Parathyroid adenoma (tissue), 2 donors: ENCODE data around the gene FOXI1.

Source experiments
- H2AFZ ChIP-seq: fragments of 300-600 bp; sonication (generic); one replicate; pipeline ENCODE4 v1.7.0; 2017; ENCODE audit warnings: antibody characterized with exemption, mild to moderate bottlenecking
- H3K27ac ChIP-seq: fragments of 300-600 bp; sonication (generic); one replicate; pipeline ENCODE4 v1.7.0; 2017
- H3K27me3 ChIP-seq: fragments of 300-600 bp; sonication (generic); one replicate; pipeline ENCODE4 v1.7.0; 2017; ENCODE audit warnings: low read length; ENCODE audit not compliant: control insufficient read depth, insufficient read depth
- H3K36me3 ChIP-seq: fragments of 300-600 bp; sonication (generic); one replicate; pipeline ENCODE4 v1.7.0; 2017; ENCODE audit warnings: low read length; ENCODE audit not compliant: control insufficient read depth, insufficient read depth
- H3K4me1 ChIP-seq: fragments of 300-600 bp; sonication (generic); one replicate; pipeline ENCODE4 v1.7.0; 2017; ENCODE audit warnings: control low read depth
- H3K4me2 ChIP-seq: fragments of 300-600 bp; sonication (generic); one replicate; pipeline ENCODE4 v1.7.0; 2017; ENCODE audit warnings: low read length
- H3K4me3 ChIP-seq: fragments of 300-600 bp; sonication (generic); one replicate; pipeline ENCODE4 v1.7.0; 2017; ENCODE audit warnings: low read depth, low read length
- H3K79me2 ChIP-seq: fragments of 300-600 bp; sonication (generic); one replicate; pipeline ENCODE4 v1.7.0; 2017; ENCODE audit warnings: control low read depth
- H3K9ac ChIP-seq: fragments of 300-600 bp; sonication (generic); one replicate; pipeline ENCODE4 v1.7.0; 2017; ENCODE audit warnings: mild to moderate bottlenecking
- H3K9me3 ChIP-seq: fragments of 300-600 bp; sonication (generic); one replicate; pipeline ENCODE4 v1.7.0; 2017; ENCODE audit warnings: low read length; ENCODE audit not compliant: control insufficient read depth
- CTCF ChIP-seq: fragments of 300-600 bp; sonication (generic); IDR thresholded peaks from one replicate; pipeline ENCODE4 v1.7.0; 2017; ENCODE audit warnings: antibody characterized with exemption, mild to moderate bottlenecking
- donor health status: primary hyperparathyroidism.

Gene FOXI1

DNA sequence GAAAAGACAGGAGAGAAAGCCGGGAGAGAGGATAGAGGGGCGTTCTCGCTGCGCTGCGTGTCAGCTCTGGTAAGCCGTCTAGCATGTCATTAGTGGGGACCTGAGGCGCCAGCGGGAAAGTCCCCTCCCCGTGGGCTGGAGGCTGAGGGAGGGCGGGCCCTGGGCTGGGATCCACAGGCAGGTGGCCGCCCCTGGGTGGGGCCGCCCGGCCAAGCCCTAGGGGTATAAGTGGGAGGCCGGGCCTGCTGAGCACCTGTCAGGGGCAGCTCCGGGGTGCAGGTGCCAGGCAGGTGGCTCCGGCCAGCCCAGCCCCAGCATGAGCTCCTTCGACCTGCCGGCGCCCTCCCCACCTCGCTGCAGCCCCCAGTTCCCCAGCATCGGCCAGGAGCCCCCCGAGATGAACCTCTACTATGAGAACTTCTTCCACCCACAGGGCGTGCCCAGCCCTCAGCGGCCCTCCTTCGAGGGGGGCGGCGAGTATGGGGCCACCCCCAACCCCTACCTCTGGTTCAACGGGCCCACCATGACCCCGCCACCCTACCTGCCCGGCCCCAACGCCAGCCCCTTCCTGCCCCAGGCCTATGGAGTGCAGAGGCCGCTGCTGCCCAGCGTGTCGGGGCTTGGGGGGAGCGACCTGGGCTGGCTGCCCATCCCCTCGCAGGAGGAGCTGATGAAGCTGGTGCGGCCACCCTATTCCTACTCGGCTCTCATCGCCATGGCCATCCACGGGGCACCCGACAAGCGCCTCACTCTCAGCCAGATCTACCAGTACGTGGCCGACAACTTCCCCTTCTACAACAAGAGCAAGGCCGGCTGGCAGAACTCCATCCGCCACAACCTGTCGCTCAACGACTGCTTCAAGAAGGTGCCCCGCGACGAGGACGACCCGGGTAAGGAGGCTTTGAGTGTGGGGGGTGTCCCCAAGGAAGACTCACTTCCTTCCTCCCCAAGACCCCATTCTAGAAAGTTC lies at the start of gene FOXI1:
Gene FOXI1, plus strand, starts transcription at position 256 of the 970 bp plus-strand sequence. Its CDS starts 61 bp downstream, at position 317.
- H3K9me3 ChIP-seq = no peaks in the 10 kb centered on the region

DNA sequence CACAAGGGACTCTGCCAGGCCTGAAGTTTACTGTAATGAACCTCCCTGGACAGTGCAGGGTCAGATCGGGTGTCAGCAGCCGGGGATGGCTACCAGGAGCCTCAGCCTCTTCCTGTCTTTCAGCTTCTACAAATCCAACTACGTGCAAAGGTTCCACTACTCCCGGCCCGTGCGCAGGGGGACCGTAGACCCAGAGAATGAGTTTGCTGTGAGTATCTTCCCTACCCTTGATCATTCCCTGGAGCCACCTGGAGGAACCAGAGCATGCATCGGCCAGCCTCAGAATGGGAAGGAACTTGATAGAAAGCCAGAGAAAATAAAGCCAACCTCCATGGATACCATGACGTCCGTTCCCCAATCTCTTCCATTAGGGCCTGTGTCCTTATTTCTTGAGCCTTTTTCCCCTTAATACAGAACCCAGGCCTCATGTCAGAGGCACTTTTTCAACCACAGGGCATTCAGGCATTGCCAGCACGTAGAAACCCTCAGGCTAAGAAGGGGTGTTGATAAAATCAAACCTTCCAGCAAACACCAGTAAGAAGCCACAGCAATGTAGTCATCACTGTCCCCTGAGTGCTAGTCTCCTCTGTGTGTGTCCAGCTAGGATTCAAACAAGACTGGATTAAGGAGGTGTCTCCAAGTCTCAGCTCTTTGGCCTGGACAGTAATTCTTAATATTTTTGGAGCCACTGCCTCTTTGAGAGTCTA lies 49.0 kb upstream of the FOXI1 start:
- Histone ChIP-seq H3K27me3 (no peaks in the 10 kb centered on the region), H2AFZ (no peak overlapping the region), H3K27ac (no peak overlapping the region), H3K9me3 (no peaks in the 10 kb centered on the region), H3K79me2 (no peaks in the 10 kb centered on the region), H3K4me1 (no peaks in the 10 kb centered on the region), H3K36me3 (no peaks in the 10 kb centered on the region), H3K4me3 (no peak overlapping the region), H3K9ac (no peak overlapping the region), H3K4me2 (no peak overlapping the region)
- TF ChIP-seq CTCF = no peak

More for the DNA sequence above, at the start of gene FOXI1:
- Histone ChIP-seq H3K36me3 (no peaks in the 10 kb centered on the region), H3K9ac (no peak within 1 kb of the TSS), H3K4me1 (no peaks in the 10 kb centered on the region), H2AFZ (no peak within 1 kb of the TSS), H3K4me2 (no peak within 1 kb of the TSS), H3K27ac (no peak within 1 kb of the TSS), H3K79me2 (no peaks in the 10 kb centered on the region), H3K27me3 (no peaks in the 10 kb centered on the region), H3K4me3 (no peak within 1 kb of the TSS)
- TF ChIP-seq CTCF = no peak

- no peak for TF ChIP-seq CTCF
- H3K4me1 ChIP-seq = no peaks in the 10 kb centered on the region
- H3K4me3 ChIP-seq = no peak overlapping the region
- no peaks in the 10 kb centered on the region for H3K36me3 ChIP-seq
- no peak overlapping the region for H2AFZ ChIP-seq
- no peaks in the 10 kb centered on the region for H3K27me3 ChIP-seq
- H3K27ac ChIP-seq = no peak overlapping the region
- no peaks in the 10 kb centered on the region for H3K79me2 ChIP-seq
- no peaks in the 10 kb centered on the region for H3K9me3 ChIP-seq
- no peak overlapping the region for H3K9ac ChIP-seq
- H3K4me2 ChIP-seq = no peak overlapping the region
These were observed 48.4 kb upstream of the FOXI1 start for GRCh38 chr5:170057311-170057710.

- H3K9me3 ChIP-seq = no peaks in the 10 kb centered on the region
- H3K79me2 ChIP-seq = no peaks in the 10 kb centered on the region
- no peak overlapping the region for H2AFZ ChIP-seq
- no peak overlapping the region for H3K4me3 ChIP-seq
- H3K27me3 ChIP-seq = no peaks in the 10 kb centered on the region
- TF ChIP-seq CTCF = no peak
- H3K4me1 ChIP-seq = no peaks in the 10 kb centered on the region
- no peak overlapping the region for H3K27ac ChIP-seq
- no peaks in the 10 kb centered on the region for H3K36me3 ChIP-seq
- no peak overlapping the region for H3K9ac ChIP-seq
- H3K4me2 ChIP-seq = no peak overlapping the region
These were observed 46.5 kb upstream of the FOXI1 start for GRCh38 chr5:170059221-170059620.
